A549 treated with GW870086 at 1 μM for 4 hours (cell line): ENCODE results near the gene PALS2. TPM values are rescaled to one million over a fixed set of nuclear protein-coding genes. Genes with fewer than 3 reads are reported as not detected.

Experiments
- total RNA-seq: library from RNA; stranded (reverse); fragments of 200-300 nt; extraction: Qiagen RNA extraction; gene quantifications from 5 replicates; pipeline ENCODE4 v1.2.3, GENCODE V29; 2022; ENCODE audit warnings: low read depth

Gene PALS2, protein sequence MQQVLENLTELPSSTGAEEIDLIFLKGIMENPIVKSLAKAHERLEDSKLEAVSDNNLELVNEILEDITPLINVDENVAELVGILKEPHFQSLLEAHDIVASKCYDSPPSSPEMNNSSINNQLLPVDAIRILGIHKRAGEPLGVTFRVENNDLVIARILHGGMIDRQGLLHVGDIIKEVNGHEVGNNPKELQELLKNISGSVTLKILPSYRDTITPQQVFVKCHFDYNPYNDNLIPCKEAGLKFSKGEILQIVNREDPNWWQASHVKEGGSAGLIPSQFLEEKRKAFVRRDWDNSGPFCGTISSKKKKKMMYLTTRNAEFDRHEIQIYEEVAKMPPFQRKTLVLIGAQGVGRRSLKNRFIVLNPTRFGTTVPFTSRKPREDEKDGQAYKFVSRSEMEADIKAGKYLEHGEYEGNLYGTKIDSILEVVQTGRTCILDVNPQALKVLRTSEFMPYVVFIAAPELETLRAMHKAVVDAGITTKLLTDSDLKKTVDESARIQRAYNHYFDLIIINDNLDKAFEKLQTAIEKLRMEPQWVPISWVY
- 17.5 to 23.9 TPM (median 20.8 TPM) in 5 replicates for total RNA-seq

GRCh38 chr7:24572997-24573553 lies at the start of gene PALS2:
PALS2 (plus strand) TSS chr7:24573452; CDS start chr7:24623668, 50,216 bp downstream.

Other genes starting within 250 kb of the PALS2 start
- 37.8 to 47.8 TPM (median 41.9 TPM) in 5 replicates for gene GSDME, start 184.0 kb downstream of the PALS2 start, total RNA-seq